HepG2 (cell line): ENCODE data around the gene TBC1D10B. TPM values are rescaled to one million over a fixed set of nuclear protein-coding genes. Genes with fewer than 3 reads are reported as not detected.

Source experiments
- ELF1 ChIP-seq: sonication (generic); formaldehyde crosslinking; IDR thresholded peaks from 2 replicates; pipeline ENCODE4 v1.4.0; 2020; ENCODE audit warnings: missing genetic modification reagents
- KLF12 ChIP-seq: sonication (generic); formaldehyde crosslinking; IDR thresholded peaks from 2 replicates; pipeline ENCODE4 v1.4.0; 2020; ENCODE audit warnings: missing genetic modification reagents, borderline replicate concordance
- MBD4 ChIP-seq: IDR thresholded peaks from 2 replicates; pipeline ENCODE4 v1.6.1; 2012; ENCODE audit warnings: low read length, inconsistent platforms, borderline replicate concordance
- NFAT5 ChIP-seq: sonication (generic); formaldehyde crosslinking; IDR thresholded peaks from 2 replicates; pipeline ENCODE4 v1.4.0; 2020; ENCODE audit warnings: missing genetic modification reagents
- POLR2G ChIP-seq: fragments of 200-400 bp; formaldehyde crosslinking; IDR thresholded peaks from 2 replicates; pipeline ENCODE4 v1.6.1; 2018; ENCODE audit warnings: mild to moderate bottlenecking, low read depth, low read length, moderate library complexity
- PRMT3 ChIP-seq: sonication (generic); formaldehyde crosslinking; IDR thresholded peaks from 2 replicates; pipeline ENCODE4 v1.8.1; 2022; ENCODE audit warnings: low read depth, mild to moderate bottlenecking, moderate library complexity, missing genetic modification reagents, borderline replicate concordance
- PTBP1 ChIP-seq: fragments of 200-400 bp; formaldehyde crosslinking; IDR thresholded peaks from 2 replicates; pipeline ENCODE4 v1.6.1; 2018; ENCODE audit warnings: low read length, low read depth; ENCODE audit not compliant: poor library complexity, severe bottlenecking
- THAP11 ChIP-seq: IDR thresholded peaks from 2 replicates; pipeline ENCODE4 v1.6.1; 2016; ENCODE audit warnings: missing biosample characterization, missing genetic modification reagents
- ZBTB8A ChIP-seq: sonication (generic); formaldehyde crosslinking; IDR thresholded peaks from 2 replicates; pipeline ENCODE4 v1.4.0; 2020; ENCODE audit warnings: mild to moderate bottlenecking, low read depth, missing genetic modification reagents, borderline replicate concordance
- ZC3H13 ChIP-seq: sonication (generic); formaldehyde crosslinking; IDR thresholded peaks from 2 replicates; pipeline ENCODE4 v1.8.1; 2023; ENCODE audit warnings: mild to moderate bottlenecking, missing genetic modification reagents, moderate library complexity
- ZFP36 ChIP-seq: fragments of 150-350 bp; IDR thresholded peaks from 2 replicates; pipeline ENCODE4 v1.6.1; 2018; ENCODE audit warnings: borderline replicate concordance, low read length, low read depth; ENCODE audit not compliant: partially characterized antibody
- ZHX2 ChIP-seq, 2 experiments: sonication (generic) in 1 of 2; formaldehyde crosslinking in 1 of 2; IDR thresholded peaks; 2 replicates each; pipeline versions ENCODE4 v1.6.1 to v1.9.0; 2014 to 2022; ENCODE audit warnings: antibody characterized with exemption in 1 of 2, borderline replicate concordance in 1 of 2, inconsistent platforms in 1 of 2, low read depth in 1 of 2, missing genetic modification reagents in 1 of 2
- ZNF251 ChIP-seq: sonication (generic); formaldehyde crosslinking; IDR thresholded peaks from 2 replicates; pipeline ENCODE4 v1.9.0; 2021; ENCODE audit warnings: mild to moderate bottlenecking, missing genetic modification reagents
- ZNF512 ChIP-seq: sonication (generic); formaldehyde crosslinking; IDR thresholded peaks from 2 replicates; pipeline ENCODE4 v1.4.0; 2020; ENCODE audit warnings: mild to moderate bottlenecking, missing genetic modification reagents
- ZNF841 ChIP-seq: sonication (generic); formaldehyde crosslinking; IDR thresholded peaks from 2 replicates; pipeline ENCODE4 v1.8.1; 2023; ENCODE audit warnings: missing genetic modification reagents, borderline replicate concordance
- polyA plus RNA-seq, 8 experiments: library from polyadenylated mRNA; depleted of rRNA in 3 of 8; stranded (reverse) in 7 of 8; unstranded in 1 of 8; fragments of >200 nt; fragmentation: Illumina TruSeq in 4 of 8; extraction: Trizol in 4 of 8; gene quantifications; 2 replicates each; pipeline versions ENCODE4 v1.2.1 to v1.2.3, GENCODE V29; 2011 to 2016; ENCODE audit warnings: low read depth in 4 of 8, missing spikeins in 1 of 8, mixed read lengths in 1 of 8; ENCODE audit not compliant: insufficient read depth in 1 of 8
- total RNA-seq, 5 experiments: library from RNA; depleted of rRNA; stranded (reverse); fragments of >200 nt; fragmentation: Illumina TruSeq; extraction: Trizol; gene quantifications; 2 replicates each; pipeline ENCODE4 v1.2.3, GENCODE V29; 2016; ENCODE audit warnings: low read depth in 1 of 5

Gene TBC1D10B
- total and polyA plus RNA-seq, 2 of the 13 experiments (the other 11 are each of a cell fraction or from before 2014, with no cell fraction given) = 15.7 to 24.8 TPM

GRCh38 chr16:30409125-30410060, 39.1 kb upstream of the TBC1D10B start (continued):
- TF ChIP-seq ZHX2 (IDR thresholded peaks at IDR 0.05; ENCODE audit: low read depth) = no peak
- no peak for TF ChIP-seq ZHX2 (CRISPR knock-in tag; IDR thresholded peaks at IDR 0.05; ENCODE audit: borderline replicate concordance)
- no peak for TF ChIP-seq POLR2G
- TF ChIP-seq ZNF841 = no peak
- TF ChIP-seq ZNF251 = no peak
- TF ChIP-seq PRMT3 (CRISPR knock-in tag) = no peak
- TF ChIP-seq PTBP1 = no peak
- TF ChIP-seq NFAT5 = no peak
- TF ChIP-seq ZNF512 = no peak
- peak; percentile 71 for TF ChIP-seq THAP11 (CRISPR knock-in tag)
- TF ChIP-seq ZFP36 = no peak
- 0 out of 2 replicates have a peak, but pooled peaks have one; percentile 41 for TF ChIP-seq ELF1 (CRISPR knock-in tag)
- no peak for TF ChIP-seq KLF12
- no peak for TF ChIP-seq ZBTB8A (CRISPR knock-in tag)
- TF ChIP-seq MBD4 = no peak
- no peak for TF ChIP-seq ZC3H13 (CRISPR knock-in tag)
